Gastroesophageal sphincter (tissue), 4 donors: Measurements from ENCODE around the gene PSRC1. TPM values are rescaled to one million over a fixed set of nuclear protein-coding genes. Genes with fewer than 3 reads are reported as not detected.

Experiments
- ATAC-seq: fragments of 150-250 bp; one replicate; pipeline ENCODE4 v1.9.1; 2016; ENCODE audit warnings: mild to moderate bottlenecking, moderate library complexity
- H3K27ac ChIP-seq, 4 donors: fragments of 200-600 bp; sonication (generic) in 3 of 4; 1 replicate in 3 of 4; 2 replicates in 1 of 4; pipeline ENCODE4 v1.5.1; 2016 to 2019
- H3K27me3 ChIP-seq: fragments of 200-600 bp; sonication (generic); one replicate; pipeline ENCODE4 v1.5.1; 2019
- H3K36me3 ChIP-seq, 2 donors: fragments of 200-600 bp; sonication (generic); one replicate each; pipeline ENCODE4 v1.5.1; 2019; ENCODE audit warnings: control low read depth in 1 of 2
- H3K4me1 ChIP-seq, 3 donors: fragments of 200-600 bp; sonication (generic); 1 replicate in 2 of 3; 2 replicates in 1 of 3; pipeline ENCODE4 v1.5.1; 2016 to 2019; ENCODE audit warnings: control low read depth in 2 of 3
- H3K4me3 ChIP-seq, 2 donors: fragments of 200-600 bp; sonication (generic); one replicate each; pipeline ENCODE4 v1.5.1; 2019; ENCODE audit warnings: mild to moderate bottlenecking in 1 of 2, moderate library complexity in 1 of 2
- H3K9me3 ChIP-seq, 3 donors: fragments of 200-600 bp; sonication (generic); one replicate each; pipeline ENCODE4 v1.5.1; 2017 to 2019; ENCODE audit warnings: control low read depth in 2 of 3
- EP300 ChIP-seq: sonication (generic); formaldehyde crosslinking; IDR thresholded peaks from one replicate; pipeline ENCODE4 v1.6.1; 2017; ENCODE audit warnings: antibody characterized with exemption, mild to moderate bottlenecking
- POLR2A ChIP-seq, 2 donors: fragments of 450-650 bp; IDR thresholded peaks; one replicate each; pipeline ENCODE4 v1.6.1; 2017; ENCODE audit warnings: antibody characterized with exemption in 2 of 2, mild to moderate bottlenecking in 2 of 2, moderate library complexity in 1 of 2
- POLR2AphosphoS5 ChIP-seq: sonication (generic); formaldehyde crosslinking; IDR thresholded peaks from one replicate; pipeline ENCODE4 v1.6.1; 2017; ENCODE audit warnings: antibody characterized with exemption
- WGBS, 2 donors: methylation state at CpG; one replicate each; pipeline ENCODE4 v1.1.5; 2018; ENCODE audit warnings: low coverage in 1 of 2; 5-methylcytosine and 5-hydroxymethylcytosine counted together
- total RNA-seq, 4 donors: library from RNA; depleted of rRNA; stranded (reverse); fragments of >200 nt; gene quantifications; one replicate each; pipeline ENCODE4 v1.1.0, GENCODE V29; 2016
- TF ChIP-seq, protein P1 (sequence below), 4 experiments: fragments of 200-600 bp in 2 of 4; fragments of 450-650 bp in 2 of 4; sonication (generic) in 1 of 4; IDR thresholded peaks; one replicate each; pipeline ENCODE4 v1.5.1; 2017 to 2019; ENCODE audit warnings: antibody characterized with exemption in 4 of 4, mild to moderate bottlenecking in 2 of 4, moderate library complexity in 2 of 4

The PSRC1 gene
- total RNA-seq, 4 donors from 2014 or later, result 6.9 to 26.9 (median 10.3) TPM

DNA sequence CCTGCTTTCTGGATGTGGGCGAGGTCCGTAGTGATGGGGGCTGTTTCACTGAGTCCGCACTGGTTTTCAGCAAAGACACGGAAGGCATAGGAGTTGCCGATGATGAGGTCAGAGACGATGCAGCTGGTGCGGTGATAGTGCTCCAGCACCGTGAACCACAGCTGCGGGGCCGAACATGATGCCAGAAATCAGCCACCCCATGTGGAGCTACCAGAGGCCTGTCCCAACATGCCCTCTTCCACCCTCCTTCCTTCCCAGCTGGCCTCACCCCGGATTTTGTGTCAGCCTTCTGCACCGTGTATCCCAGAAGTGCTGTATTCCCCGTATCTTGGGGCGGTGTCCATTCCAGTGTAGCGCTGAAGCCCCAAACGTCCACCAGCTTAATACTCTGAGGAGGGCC lies 13.8 kb upstream of the PSRC1 start:
- H3K4me1 ChIP-seq, result peaks cover 5 to 24% (median 15%) of the 10 kb centered on the region in 3 donors
- H3K27me3 ChIP-seq, result no peaks in the 10 kb centered on the region
- H3K27ac ChIP-seq, result no peak overlapping the region
- no peak for ATAC-seq
- no peaks in the 10 kb centered on the region for H3K36me3 ChIP-seq
- H3K4me3 ChIP-seq, result no peak overlapping the region
- TF ChIP-seq, protein P1, sequence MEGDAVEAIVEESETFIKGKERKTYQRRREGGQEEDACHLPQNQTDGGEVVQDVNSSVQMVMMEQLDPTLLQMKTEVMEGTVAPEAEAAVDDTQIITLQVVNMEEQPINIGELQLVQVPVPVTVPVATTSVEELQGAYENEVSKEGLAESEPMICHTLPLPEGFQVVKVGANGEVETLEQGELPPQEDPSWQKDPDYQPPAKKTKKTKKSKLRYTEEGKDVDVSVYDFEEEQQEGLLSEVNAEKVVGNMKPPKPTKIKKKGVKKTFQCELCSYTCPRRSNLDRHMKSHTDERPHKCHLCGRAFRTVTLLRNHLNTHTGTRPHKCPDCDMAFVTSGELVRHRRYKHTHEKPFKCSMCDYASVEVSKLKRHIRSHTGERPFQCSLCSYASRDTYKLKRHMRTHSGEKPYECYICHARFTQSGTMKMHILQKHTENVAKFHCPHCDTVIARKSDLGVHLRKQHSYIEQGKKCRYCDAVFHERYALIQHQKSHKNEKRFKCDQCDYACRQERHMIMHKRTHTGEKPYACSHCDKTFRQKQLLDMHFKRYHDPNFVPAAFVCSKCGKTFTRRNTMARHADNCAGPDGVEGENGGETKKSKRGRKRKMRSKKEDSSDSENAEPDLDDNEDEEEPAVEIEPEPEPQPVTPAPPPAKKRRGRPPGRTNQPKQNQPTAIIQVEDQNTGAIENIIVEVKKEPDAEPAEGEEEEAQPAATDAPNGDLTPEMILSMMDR (IDR thresholded peaks at IDR 0.05), result no peak
- WGBS, 2 donors, result 89 to 100% methylated on average over 3 to 5 of the region's 16 CpGs
- no peaks in the 10 kb centered on the region for H3K9me3 ChIP-seq

DNA sequence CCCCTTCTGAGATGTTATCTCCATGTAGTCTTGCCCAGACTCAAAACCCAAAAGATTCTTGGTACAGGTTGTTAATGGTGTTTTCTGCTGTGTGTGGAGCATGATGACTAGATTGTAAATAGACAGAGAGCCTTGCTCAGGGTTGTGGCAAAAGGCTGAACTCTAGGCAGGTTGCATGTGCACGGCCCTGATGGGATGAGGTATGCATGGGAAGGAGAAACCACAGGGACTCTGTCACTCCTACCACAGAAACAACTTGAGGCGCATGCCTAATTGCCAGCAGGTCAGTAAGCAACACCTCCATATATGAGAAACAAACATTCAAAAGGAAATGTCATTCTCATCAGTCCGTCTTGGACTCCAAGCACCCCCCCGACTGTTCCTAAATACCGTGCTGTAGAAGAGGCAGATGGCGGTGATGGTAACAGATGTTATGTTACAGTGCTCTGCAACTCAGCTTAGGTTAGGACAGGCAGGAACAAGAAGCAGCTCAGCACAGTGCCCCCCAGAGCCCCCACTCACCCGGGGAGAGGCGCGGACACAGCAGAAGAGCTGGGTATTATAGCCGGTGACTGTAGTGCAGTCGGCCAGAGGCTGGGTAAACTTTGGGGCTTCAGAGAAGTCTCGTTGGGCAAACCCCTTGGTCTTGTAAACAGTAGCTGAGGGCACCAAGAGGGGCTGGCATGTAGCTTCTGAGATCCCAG lies 12.9 kb upstream of the PSRC1 start:
- 79 to 88% methylated on average over 6 to 9 of the region's 12 CpGs for WGBS, 2 donors
- H3K36me3 ChIP-seq, result no peaks in the 10 kb centered on the region
- no peak for TF ChIP-seq POLR2AphosphoS5
- no peaks in the 10 kb centered on the region for H3K27me3 ChIP-seq
- H3K4me1 ChIP-seq, result peaks cover 5 to 24% (median 15%) of the 10 kb centered on the region in 3 donors
- H3K9me3 ChIP-seq, result no peaks in the 10 kb centered on the region
- ATAC-seq, result no peak
- no peak overlapping the region for H3K4me3 ChIP-seq
- H3K27ac ChIP-seq, result no peak overlapping the region

DNA sequence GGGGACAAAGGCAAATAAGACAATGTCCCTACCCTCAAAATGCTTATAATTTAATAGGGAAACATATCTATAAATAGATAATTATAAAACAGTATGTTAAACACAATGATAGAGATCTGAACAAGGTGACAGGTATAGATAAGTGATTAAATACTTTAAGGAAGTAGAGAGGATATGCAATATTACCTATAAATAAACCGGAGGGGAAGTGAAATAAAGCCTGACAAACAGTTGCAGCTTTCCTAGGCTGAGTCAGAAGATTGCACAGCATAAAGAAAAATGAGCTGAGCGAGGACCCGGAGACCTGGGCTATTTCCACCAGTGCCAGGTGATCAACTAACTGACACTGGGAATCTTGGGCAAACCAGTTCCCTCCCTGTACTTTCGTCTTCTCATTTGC lies 11.5 kb upstream of the PSRC1 start:
- peaks cover 5 to 14% (median 12%) of the 10 kb centered on the region in 3 donors for H3K4me1 ChIP-seq
- no peaks in the 10 kb centered on the region for H3K36me3 ChIP-seq
- no peak overlapping the region for H3K4me3 ChIP-seq
- no peak overlapping the region for H3K27ac ChIP-seq
- H3K27me3 ChIP-seq, result no peaks in the 10 kb centered on the region
- no peaks in the 10 kb centered on the region for H3K9me3 ChIP-seq
- WGBS, 2 donors, result 68% methylated on average over 4 of the region's 4 CpGs; no CpG with 5 or more reads in 1 of the 2 donors
- no peak for ATAC-seq
- TF ChIP-seq POLR2A (IDR thresholded peaks at IDR 0.05) (no peak), EP300 (no peak), POLR2AphosphoS5 (no peak)
- TF ChIP-seq, protein P1 (IDR thresholded peaks at IDR 0.05), result no peak

DNA sequence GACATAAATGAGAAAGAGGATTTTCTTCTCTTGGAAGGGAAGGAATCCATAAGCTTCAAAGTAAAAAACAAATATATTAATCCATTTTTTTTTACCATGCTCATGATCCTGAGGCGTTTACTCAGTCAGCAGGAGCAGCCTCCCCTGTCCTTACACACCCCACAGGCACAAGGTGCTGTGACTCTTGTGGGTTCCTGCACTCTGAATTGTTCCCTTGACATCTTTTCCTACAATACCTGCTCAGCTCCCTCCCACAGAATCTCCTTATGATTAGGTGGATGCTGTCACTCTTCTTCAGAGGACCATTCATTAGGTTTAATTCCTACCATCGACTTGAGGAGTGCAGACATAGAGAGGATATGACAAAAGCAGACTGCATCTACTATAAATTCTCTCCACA lies 10.1 kb upstream of the PSRC1 start:
- Histone ChIP-seq H3K4me1 (no peaks in the 10 kb centered on the region), H3K27me3 (no peaks in the 10 kb centered on the region), H3K36me3 (no peaks in the 10 kb centered on the region), H3K4me3 (no peak overlapping the region), H3K27ac (no peak overlapping the region), H3K9me3 (no peaks in the 10 kb centered on the region)
- 66 to 93% methylated on average over 2 of the region's 2 CpGs for WGBS, 2 donors
- TF ChIP-seq, protein P1 (IDR thresholded peaks at IDR 0.05), result no peak
- TF ChIP-seq EP300 (no peak), POLR2A (IDR thresholded peaks at IDR 0.05) (no peak), POLR2AphosphoS5 (no peak)
- ATAC-seq, result no peak

DNA sequence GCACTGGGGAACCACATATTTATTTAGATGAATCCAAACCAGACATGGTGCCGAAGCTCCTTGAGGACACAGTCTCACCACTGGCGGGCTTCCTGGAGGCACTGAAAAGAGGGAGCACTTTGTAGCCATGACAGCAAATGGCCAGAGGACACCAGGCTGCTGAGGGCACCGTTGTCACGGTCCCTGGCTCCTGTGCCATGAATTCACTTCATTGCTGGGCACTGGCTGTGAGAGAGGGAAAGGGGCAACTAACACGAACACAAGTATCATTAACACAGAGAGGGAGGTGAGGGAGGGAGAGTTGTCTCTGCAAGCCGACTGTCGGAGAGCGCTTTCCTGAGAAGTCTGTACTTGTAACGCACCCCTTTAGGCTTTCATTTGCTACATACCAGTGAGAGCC lies 9.4 kb upstream of the PSRC1 start:
- Histone ChIP-seq H3K27me3 (no peaks in the 10 kb centered on the region), H3K4me3 (no peak overlapping the region), H3K9me3 (no peaks in the 10 kb centered on the region), H3K27ac (no peak overlapping the region), H3K4me1 (no peaks in the 10 kb centered on the region), H3K36me3 (no peaks in the 10 kb centered on the region)
- ATAC-seq, result no peak
- WGBS, 2 donors, result 72 to 100% methylated on average over 5 to 7 of the region's 9 CpGs
- TF ChIP-seq POLR2A (IDR thresholded peaks at IDR 0.05) (no peak), EP300 (no peak), POLR2AphosphoS5 (no peak)
- TF ChIP-seq, protein P1 (IDR thresholded peaks at IDR 0.05), result no peak
